Erythroblast (primary cell): ENCODE results near the gene CRTC1.

ENCODE experiments used
- GATA1 ChIP-seq: IDR thresholded peaks from 2 replicates; pipeline ENCODE4 v1.6.1; 2011; ENCODE audit warnings: low read depth, mild to moderate bottlenecking, control low read depth, low read length, moderate library complexity
- POLR2A ChIP-seq: IDR thresholded peaks from 2 replicates; pipeline ENCODE4 v1.6.1; 2011; ENCODE audit warnings: mild to moderate bottlenecking, low read length

DNA sequence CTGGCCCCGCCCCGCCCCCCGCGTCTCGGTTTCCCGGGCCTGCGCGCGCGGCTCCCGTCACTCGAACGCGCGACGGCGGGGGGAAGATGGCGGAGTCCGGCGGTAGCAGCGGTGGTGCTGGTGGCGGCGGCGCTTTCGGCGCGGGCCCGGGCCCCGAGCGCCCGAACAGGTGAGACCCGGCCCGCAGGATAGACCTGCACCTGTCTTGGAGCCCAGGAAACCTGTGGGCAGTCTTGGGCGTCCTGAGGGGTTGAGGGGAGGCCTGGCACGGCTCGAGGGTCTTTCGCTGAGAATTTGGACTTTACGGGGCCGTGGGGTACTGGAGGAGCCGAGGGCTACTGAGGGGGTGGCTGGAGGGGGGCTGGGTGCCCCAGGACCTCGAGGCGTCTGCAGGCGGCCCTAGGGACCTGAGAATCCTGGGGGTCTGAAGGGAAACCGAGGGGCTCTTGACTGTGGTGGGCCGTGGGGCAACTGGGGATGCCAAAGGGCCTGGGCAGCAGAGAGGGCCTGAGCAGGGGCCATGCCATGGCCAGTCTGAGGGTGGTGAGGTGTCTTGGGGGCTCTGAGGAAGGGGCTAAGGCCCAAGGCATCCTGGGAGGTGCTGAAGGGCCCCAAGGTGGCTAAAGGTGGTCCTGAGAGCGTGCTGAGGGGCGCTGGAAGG lies 46.4 kb upstream of the CRTC1 start, which contains the start of gene KLHL26:
- peak; percentile 33 for TF ChIP-seq POLR2A
- TF ChIP-seq GATA1, result no peak
